ENCODE measurements around the gene TBC1D26. TPM values are rescaled to one million over a fixed set of nuclear protein-coding genes. Genes with fewer than 3 reads are reported as not detected.
"Not testable (repeated sequence)": the region's sequence is repeated elsewhere in the genome, so short reads cannot be mapped to it uniquely, and the experiment has no call there.

Gene TBC1D26
- total RNA-seq, 1 donor: not detected

DNA sequence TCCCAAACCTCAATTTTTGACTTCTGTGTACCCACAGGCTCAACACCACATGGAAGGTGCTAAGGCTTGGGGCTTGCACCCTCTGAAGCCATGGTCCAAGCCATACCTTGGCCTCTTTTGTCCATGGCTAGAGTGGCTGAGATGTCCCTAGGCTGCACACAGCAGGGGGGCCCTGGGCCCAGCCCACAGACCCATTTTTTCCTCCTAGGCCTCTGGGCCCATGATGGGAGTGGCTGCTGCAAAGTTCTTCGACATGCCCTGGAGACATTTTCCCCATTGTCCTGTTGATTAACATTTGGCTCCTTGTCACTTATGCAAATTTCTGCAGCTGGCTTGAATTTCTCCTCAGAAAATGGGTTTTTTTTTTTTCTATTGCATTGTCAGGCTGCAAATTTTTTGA lies 47.0 kb downstream of the TBC1D26 start:
- TF ChIP-seq CTCF (IDR thresholded peaks at IDR 0.05; ENCODE audit: insufficient read depth, low read depth, low read length): no peak
- no peak for DNase-seq (ENCODE audit: low read depth)
- no peak overlapping the region for H3K4me3 ChIP-seq (ENCODE audit: low read depth, low read length)

DNA sequence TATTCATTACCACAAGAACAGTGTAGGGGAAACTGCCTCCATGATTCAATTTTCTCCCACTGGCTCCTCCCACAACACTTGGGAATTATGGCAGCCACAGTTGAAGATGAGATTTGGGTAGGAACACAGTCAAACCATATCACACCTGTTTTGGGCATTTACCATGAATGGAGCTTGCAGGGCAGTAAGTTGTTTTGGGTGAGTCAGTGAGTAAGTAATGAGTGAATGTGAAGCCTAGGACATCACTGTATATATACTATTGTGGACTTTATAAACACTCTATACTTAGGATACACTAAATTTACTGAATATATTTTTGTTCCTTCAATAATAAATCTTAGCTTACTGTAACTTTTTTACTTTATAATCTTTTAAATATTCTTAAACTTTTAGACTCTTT lies 48.1 kb downstream of the TBC1D26 start:
- TF ChIP-seq CTCF (IDR thresholded peaks at IDR 0.05; ENCODE audit: insufficient read depth, low read depth, low read length): no peak
- no peak overlapping the region for H3K4me3 ChIP-seq (ENCODE audit: low read depth, low read length)
- no peak for DNase-seq (ENCODE audit: low read depth)

DNA sequence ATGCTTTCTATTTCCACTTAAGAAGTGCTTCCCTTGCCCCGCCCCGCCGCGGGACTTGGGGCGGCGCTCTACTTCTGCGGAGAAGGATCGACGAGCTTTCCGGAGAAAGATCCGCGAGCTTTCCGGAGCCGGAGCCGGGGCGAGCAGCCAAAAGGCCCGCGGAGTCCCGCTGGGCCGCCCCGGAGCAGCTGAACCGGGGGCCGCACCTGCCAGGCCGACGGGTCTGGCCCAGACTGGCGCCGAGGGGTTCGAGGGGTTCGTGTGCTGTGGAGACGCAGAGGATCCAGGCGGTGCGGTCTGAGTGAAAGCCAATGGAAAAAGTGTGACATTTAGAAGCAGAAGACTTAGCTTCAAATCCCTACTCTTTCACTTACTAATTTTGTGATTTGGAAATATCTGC lies 50.8 kb downstream of the TBC1D26 start:
- DNase-seq (ENCODE audit: low read depth): peak; percentile 55
- H3K4me3 ChIP-seq (ENCODE audit: low read depth, low read length): peak overlapping the region; percentile 48
- peak; percentile 2 for TF ChIP-seq CTCF (IDR thresholded peaks at IDR 0.05; ENCODE audit: insufficient read depth, low read depth, low read length)

GRCh38 chr17:15783461-15783860 lies 51.4 kb downstream of the TBC1D26 start:
- DNase-seq (ENCODE audit: low read depth): no peak
- no peak for TF ChIP-seq CTCF (IDR thresholded peaks at IDR 0.05; ENCODE audit: insufficient read depth, low read depth, low read length)
- no peak overlapping the region for H3K4me3 ChIP-seq (ENCODE audit: low read depth, low read length)

- DNase-seq (ENCODE audit: low read depth): peak; percentile 54
- not testable (repeated sequence) for H3K4me3 ChIP-seq (ENCODE audit: low read depth, low read length)
Observed at GRCh38 chr17:15784351-15784750, 52.3 kb downstream of the TBC1D26 start.

- H3K4me3 ChIP-seq (ENCODE audit: low read depth, low read length); DNase-seq (ENCODE audit: low read depth): not testable (repeated sequence)
Observed at GRCh38 chr17:15787363-15788075, 55.4 kb downstream of the TBC1D26 start.

DNA sequence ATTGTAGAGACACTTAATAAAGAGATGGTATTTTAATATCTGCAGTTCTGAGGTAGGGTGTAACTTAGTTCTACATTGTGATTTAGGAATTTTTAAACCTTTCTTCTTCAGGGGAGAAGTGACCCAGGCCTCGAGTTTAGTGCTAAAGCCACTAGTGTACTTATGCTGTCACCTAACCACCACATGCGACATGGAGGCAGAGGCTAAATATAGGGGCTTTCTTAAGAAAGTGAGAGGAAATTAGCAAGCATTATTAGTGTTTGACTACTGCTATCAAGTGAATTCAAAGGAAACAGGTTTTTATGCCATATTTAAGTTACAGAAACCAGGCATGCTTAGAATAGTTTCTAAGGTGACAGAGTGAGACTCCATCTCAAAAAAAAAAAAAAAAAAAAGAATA lies 56.3 kb downstream of the TBC1D26 start:
- DNase-seq (ENCODE audit: low read depth); H3K4me3 ChIP-seq (ENCODE audit: low read depth, low read length): not testable (repeated sequence)

Small RNA genes within 50 kb of the gene (small RNA-seq; reads per million reads assigned to genes)
- gene AC015922.1 (not detected), gene RNA5SP436 (not detected)

Other genes starting within 250 kb of the TBC1D26 start
- 45.4 and 52.7 TPM in 2 replicates for gene TVP23C, start 168.8 kb upstream of the TBC1D26 start, total RNA-seq
- under 0.01 and 0.43 TPM in 2 replicates for gene FBXW10B, start 112.6 kb upstream of the TBC1D26 start, total RNA-seq
- gene TRIM16, start 48.0 kb upstream of the TBC1D26 start, total RNA-seq: 30.0 and 55.3 TPM in 2 replicates
- gene ZNF286A, start 32.5 kb upstream of the TBC1D26 start, total RNA-seq: 42.3 and 50.6 TPM in 2 replicates
- gene ADORA2B, start 212.8 kb downstream of the TBC1D26 start, total RNA-seq: 14.8 and 50.5 TPM in 2 replicates